Endothelial cell of umbilical vein (primary cell): ENCODE results near the gene FBXL2. TPM values are rescaled to one million over a fixed set of nuclear protein-coding genes. Genes with fewer than 3 reads are reported as not detected.

Source experiments
- BruUV-seq: library from RNA; stranded (reverse); fragments of 400-500 nt; replicated peaks from 2 replicates; lab custom pipeline; 2021; lab: Mats Ljungman, UMichigan
- CTCF ChIA-PET: fragments of 300-600, 350-600 bp; sonication (Branson Sonifier 250); formaldehyde crosslinking; loops from one replicate; lab custom pipeline; 2021; ENCODE audit warnings: antibody characterized with exemption, inconsistent platforms; lab: Charles Lee
- POLR2A ChIA-PET: fragments of 300-600, 350-600 bp; sonication (Branson Sonifier 250); formaldehyde crosslinking; loops from one replicate; lab custom pipeline; 2021; ENCODE audit warnings: antibody characterized with exemption, inconsistent platforms; lab: Charles Lee
- DNase-seq: peaks from one replicate; pipeline ENCODE4 v3.0.0-alpha.2; 2011; ENCODE audit warnings: low read depth, low spot score
- FAIRE-seq: peaks from 2 replicates; lab custom pipeline; 2011; peaks lifted over from hg19 to GRCh38; lab: Jason Lieb, UNC
- H2AFZ ChIP-seq: 2 replicates; pipeline ENCODE4 v1.6.0; 2012; ENCODE audit warnings: low read depth, low read length, control low read depth, inconsistent platforms
- H3K27ac ChIP-seq: 2 replicates; pipeline ENCODE4 v1.5.1; 2011; ENCODE audit warnings: low read depth, mild to moderate bottlenecking, control low read depth, low read length, moderate library complexity; ENCODE audit not compliant: insufficient read depth
- H3K27me3 ChIP-seq, 2 experiments: 2 replicates each; pipeline versions ENCODE4 v1.6.0 to v1.6.1; 2011; ENCODE audit warnings: low read length in 2 of 2, mixed read lengths in 1 of 2; ENCODE audit not compliant: control insufficient read depth in 2 of 2, insufficient read depth in 2 of 2
- H3K36me3 ChIP-seq, 2 experiments: 2 replicates in 1 of 2; 3 replicates in 1 of 2; pipeline ENCODE4 v1.5.1; 2011; ENCODE audit warnings: low read length in 2 of 2, mild to moderate bottlenecking in 1 of 2, moderate library complexity in 1 of 2; ENCODE audit not compliant: control insufficient read depth in 2 of 2, insufficient read depth in 2 of 2; ENCODE audit errors: extremely low read depth in 1 of 2
- H3K4me1 ChIP-seq: 3 replicates; pipeline ENCODE4 v1.5.1; 2011; ENCODE audit warnings: mild to moderate bottlenecking, low read length; ENCODE audit not compliant: control insufficient read depth, insufficient read depth; ENCODE audit errors: extremely low read depth
- H3K4me2 ChIP-seq: 2 replicates; pipeline ENCODE4 v1.6.1; 2011; ENCODE audit warnings: low read length, control low read depth, mixed read lengths; ENCODE audit not compliant: insufficient read depth
- H3K4me3 ChIP-seq, 3 experiments: fragments of 200-600 bp in 1 of 3; sonication (generic), shearing (Covaris generic) in 1 of 3; replicated peaks in 1 of 3; 2 replicates each; pipeline ENCODE4 v1.5.1; 2011 to 2016; ENCODE audit warnings: control low read depth in 3 of 3, low read length in 3 of 3, mild to moderate bottlenecking in 2 of 3, inconsistent platforms in 1 of 3, low read depth in 1 of 3, moderate library complexity in 1 of 3; ENCODE audit not compliant: insufficient read depth in 1 of 3
- H3K79me2 ChIP-seq: 2 replicates; pipeline ENCODE4 v1.6.0; 2012; ENCODE audit warnings: low read length, inconsistent platforms; ENCODE audit not compliant: control insufficient read depth, insufficient read depth
- H3K9ac ChIP-seq: replicated peaks from 2 replicates; pipeline ENCODE3; 2011; ENCODE audit warnings: low read length, control low read depth; ENCODE audit not compliant: insufficient read depth; ENCODE audit errors: extremely low read depth
- H3K9me1 ChIP-seq: replicated peaks from 3 replicates; pipeline ENCODE4 v1.6.0; 2011; ENCODE audit warnings: mild to moderate bottlenecking, low read length; ENCODE audit not compliant: control insufficient read depth, insufficient read depth; ENCODE audit errors: extremely low read depth
- H3K9me3 ChIP-seq: replicated peaks from 2 replicates; pipeline ENCODE4 v1.5.1; 2012; ENCODE audit warnings: low read length, inconsistent platforms; ENCODE audit not compliant: control insufficient read depth, insufficient read depth
- H4K20me1 ChIP-seq: replicated peaks from 2 replicates; pipeline ENCODE3; 2011; ENCODE audit warnings: mild to moderate bottlenecking, low read length; ENCODE audit not compliant: control insufficient read depth, insufficient read depth; ENCODE audit errors: extremely low read depth
- CTCF ChIP-seq, 2 donors: IDR thresholded peaks; 1 replicate in 1 of 2; 2 replicates in 1 of 2; pipeline ENCODE4 v1.5.1; 2011; ENCODE audit warnings: low read length in 2 of 2, mild to moderate bottlenecking in 2 of 2, moderate library complexity in 2 of 2, control low read depth in 1 of 2, inconsistent platforms in 1 of 2, low read depth in 1 of 2; ENCODE audit not compliant: insufficient read depth in 1 of 2; ENCODE audit errors: extremely low read depth in 1 of 2
- EZH2 ChIP-seq: IDR thresholded peaks from 2 replicates; pipeline ENCODE4 v1.6.1; 2012; ENCODE audit warnings: borderline replicate concordance, low read depth, mild to moderate bottlenecking, moderate library complexity, low read length, inconsistent platforms; ENCODE audit not compliant: severe bottlenecking
- FOS ChIP-seq: IDR thresholded peaks from 2 replicates; pipeline ENCODE4 v1.6.1; 2011; ENCODE audit warnings: mild to moderate bottlenecking, low read length, moderate library complexity, borderline replicate concordance; ENCODE audit not compliant: insufficient read depth
- GATA2 ChIP-seq: IDR thresholded peaks from 2 replicates; pipeline ENCODE4 v1.7.0; 2011; ENCODE audit warnings: low read depth, mild to moderate bottlenecking, moderate library complexity, mixed read lengths, low read length; ENCODE audit not compliant: insufficient read length, insufficient read depth
- JUN ChIP-seq: IDR thresholded peaks from 2 replicates; pipeline ENCODE4 v1.6.1; 2011; ENCODE audit warnings: borderline replicate concordance, low read depth; ENCODE audit not compliant: insufficient read length, insufficient read depth
- MAX ChIP-seq: IDR thresholded peaks from 2 replicates; pipeline ENCODE4 v1.6.1; 2011; ENCODE audit not compliant: insufficient read depth, insufficient read length
- MYC ChIP-seq: IDR thresholded peaks from one replicate; pipeline ENCODE4 v1.6.1; 2011; ENCODE audit warnings: mild to moderate bottlenecking, low read depth, low read length
- POLR2A ChIP-seq: IDR thresholded peaks from 2 replicates; pipeline ENCODE4 v1.6.1; 2012; ENCODE audit warnings: low read depth, mild to moderate bottlenecking, control low read depth, low read length
- POLR2AphosphoS5 ChIP-seq: IDR thresholded peaks from 2 replicates; pipeline ENCODE4 v1.6.1; 2012; ENCODE audit warnings: low read depth, mild to moderate bottlenecking, control low read depth, low read length, moderate library complexity; ENCODE audit not compliant: insufficient read depth
- dilution Hi-C: fragments of 300-500 bp; cut with MboI; formaldehyde crosslinking; loops from one replicate; pipeline ENCODE4 v1.15.0; 2019; ENCODE audit warnings: low sequenced_read_pairs; ENCODE audit not compliant: extremely low pct_ligation_motif_present
- intact Hi-C: fragments of 100-400 bp; cut with micrococcal nuclease; formaldehyde crosslinking; loops from one replicate; pipeline ENCODE4 v1.10.0; 2022
- polyA plus RNA-seq, 4 experiments: library from polyadenylated mRNA; depleted of rRNA in 3 of 4; stranded (reverse) in 3 of 4; unstranded in 1 of 4; fragments of >200 nt; gene quantifications; 2 replicates each; pipeline versions ENCODE4 v1.2.1 to v1.2.3, GENCODE V29; 2011 to 2012; ENCODE audit warnings: missing spikeins in 1 of 4
- total RNA-seq: library from RNA; stranded (reverse); gene quantifications from 2 replicates; pipeline ENCODE4 v1.2.3, GENCODE V29; 2021

Gene FBXL2
- total and polyA plus RNA-seq, 2 donors (not counting 3 experiments of a cell fraction or from before 2014, with no cell fraction given), result 21.7 to 44.7 TPM

DNA sequence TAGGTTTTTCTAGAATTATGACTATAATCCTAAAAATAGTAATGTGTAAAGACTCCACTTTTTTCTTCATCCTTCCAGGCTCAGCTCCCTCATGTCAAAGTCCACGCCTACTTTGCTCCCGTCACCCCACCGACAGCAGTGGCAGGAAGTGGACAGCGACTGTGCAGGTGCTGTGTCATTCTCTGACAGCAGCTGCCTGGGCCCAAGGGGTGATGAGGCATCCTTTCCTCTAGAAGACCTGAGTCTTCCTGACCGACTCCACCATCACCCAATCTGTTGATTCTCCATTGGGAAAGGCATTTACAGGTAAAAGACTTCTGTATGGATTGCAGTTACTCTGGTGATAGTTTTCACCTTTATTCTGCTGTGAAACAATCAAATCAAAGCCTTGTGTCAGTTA lies 108.2 kb downstream of the FBXL2 start:
- ChIA-PET CTCF (interaction anchor here (1.2 to 2.4 kb wide), 3 partner anchors 13 to 402 kb away, joined by 4 to 15 read pairs (median 5); no protein-coding TSS in a partner anchor), POLR2A (no interaction called here)
- H3K4me2 ChIP-seq, result no peak overlapping the region
- peaks cover 29 to 32% of the 10 kb centered on the region in 2 experiments for H3K36me3 ChIP-seq
- no peak overlapping the region for H3K27ac ChIP-seq
- H3K4me1 ChIP-seq, result peaks cover 21% of the 10 kb centered on the region
- intact Hi-C loops (no loop called here), dilution Hi-C loops (no loop called here)
- H3K9me1 ChIP-seq, result no peaks in the 10 kb centered on the region
- no peaks in the 10 kb centered on the region for H4K20me1 ChIP-seq
- no TSS peak for BruUV-seq
- TF ChIP-seq POLR2A (no peak), MYC (no peak), POLR2AphosphoS5 (no peak), GATA2 (no peak), CTCF (IDR thresholded peaks at IDR 0.05; ENCODE audit: extremely low read depth in 1 of 2, insufficient read depth in 1 of 2, low read depth in 1 of 2, low read length in 2 of 2) (no peak), MAX (no peak), FOS (no peak), JUN (no peak), EZH2 (no peak)
- H3K9ac ChIP-seq, result no peak overlapping the region
- FAIRE-seq, result no peak
- H2AFZ ChIP-seq, result no peak overlapping the region
- no peak overlapping the region for H3K4me3 ChIP-seq
- DNase-seq, result no peak
- H3K27me3 ChIP-seq, result no peaks in the 10 kb centered on the region
- peaks cover 7% of the 10 kb centered on the region for H3K79me2 ChIP-seq
- no peaks in the 10 kb centered on the region for H3K9me3 ChIP-seq
